GM21723 (cell line): ENCODE results near the gene PRR7.

Source experiments
- ATAC-seq: cut with Tn5 transposase; IDR thresholded peaks from one replicate; pipeline ENCODE4 v1.9.1; 2021; ENCODE audit warnings: mild to moderate bottlenecking, moderate library complexity; ENCODE audit not compliant: unreplicated experiment

The PRR7 gene

DNA sequence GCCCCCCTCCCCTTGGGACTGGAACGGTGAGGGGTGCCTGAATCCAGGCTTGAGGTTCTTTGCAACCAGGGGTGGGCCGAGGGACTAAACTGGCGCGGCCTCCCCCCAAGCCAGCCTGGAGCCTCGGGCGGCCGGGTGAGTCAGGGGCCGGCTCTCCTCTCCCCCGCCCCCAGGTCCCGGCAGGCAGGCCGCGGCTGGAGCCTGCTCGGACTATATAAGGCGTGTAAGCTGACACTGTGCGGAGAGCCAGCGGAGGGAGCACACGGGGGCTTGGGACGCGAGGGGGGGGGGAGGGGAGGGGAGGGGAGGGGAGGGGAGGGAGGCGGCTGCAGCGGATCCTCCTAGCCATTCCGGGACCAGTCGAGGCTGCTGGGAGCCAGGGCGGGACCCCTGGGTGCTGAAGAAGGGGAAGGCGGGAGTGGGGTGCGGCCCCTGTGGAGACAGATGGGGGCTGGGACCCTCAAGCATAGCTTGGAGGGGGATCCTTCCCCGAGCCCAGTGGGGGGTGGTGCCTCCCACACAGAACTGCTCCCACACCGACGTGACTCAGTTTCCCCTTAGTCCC lies 50.2 kb downstream of the PRR7 start:
- ATAC-seq = no peak

DNA sequence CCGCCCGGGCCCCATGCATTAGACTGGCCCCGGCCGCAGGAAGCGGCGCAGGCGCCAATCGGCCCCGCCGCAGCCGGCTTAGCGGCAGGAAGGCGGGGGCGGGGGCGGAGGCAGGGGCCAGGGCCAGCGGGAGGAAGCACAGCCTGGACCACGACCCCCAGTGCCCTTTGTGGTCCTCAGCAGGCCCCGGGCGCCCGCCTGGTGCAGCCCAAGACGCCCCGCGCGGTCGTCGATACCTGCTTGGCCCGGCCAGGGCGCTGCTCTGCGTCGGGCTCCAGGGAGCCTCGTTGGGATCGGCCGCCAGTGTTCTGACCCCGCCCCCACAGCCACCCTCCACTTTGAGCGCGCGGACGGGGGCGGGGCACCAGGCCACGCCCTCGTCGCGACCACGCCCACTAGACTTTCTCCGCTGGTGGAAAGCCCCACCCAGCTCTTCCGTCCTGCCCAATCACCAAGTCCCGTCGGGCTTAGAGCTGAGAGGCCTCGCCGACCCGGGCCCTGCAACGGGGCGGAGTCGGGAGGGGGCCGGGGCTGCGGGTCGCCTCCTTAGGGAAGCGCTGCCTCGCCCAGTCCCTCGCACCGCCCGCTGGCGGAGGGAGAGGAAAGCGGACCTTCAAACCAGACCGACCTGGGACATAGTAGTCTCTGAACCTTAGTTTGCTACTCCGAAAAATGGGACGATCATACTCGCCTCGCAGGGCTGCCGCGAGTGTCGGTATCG lies 50.8 kb downstream of the PRR7 start, which contains the start of gene PDLIM7:
TSS of gene PDLIM7 (minus strand) at position 313 of the 721 bp plus-strand sequence. CDS start 1,092 bp downstream, outside the sequence.
- ATAC-seq = peak; percentile 73

DNA sequence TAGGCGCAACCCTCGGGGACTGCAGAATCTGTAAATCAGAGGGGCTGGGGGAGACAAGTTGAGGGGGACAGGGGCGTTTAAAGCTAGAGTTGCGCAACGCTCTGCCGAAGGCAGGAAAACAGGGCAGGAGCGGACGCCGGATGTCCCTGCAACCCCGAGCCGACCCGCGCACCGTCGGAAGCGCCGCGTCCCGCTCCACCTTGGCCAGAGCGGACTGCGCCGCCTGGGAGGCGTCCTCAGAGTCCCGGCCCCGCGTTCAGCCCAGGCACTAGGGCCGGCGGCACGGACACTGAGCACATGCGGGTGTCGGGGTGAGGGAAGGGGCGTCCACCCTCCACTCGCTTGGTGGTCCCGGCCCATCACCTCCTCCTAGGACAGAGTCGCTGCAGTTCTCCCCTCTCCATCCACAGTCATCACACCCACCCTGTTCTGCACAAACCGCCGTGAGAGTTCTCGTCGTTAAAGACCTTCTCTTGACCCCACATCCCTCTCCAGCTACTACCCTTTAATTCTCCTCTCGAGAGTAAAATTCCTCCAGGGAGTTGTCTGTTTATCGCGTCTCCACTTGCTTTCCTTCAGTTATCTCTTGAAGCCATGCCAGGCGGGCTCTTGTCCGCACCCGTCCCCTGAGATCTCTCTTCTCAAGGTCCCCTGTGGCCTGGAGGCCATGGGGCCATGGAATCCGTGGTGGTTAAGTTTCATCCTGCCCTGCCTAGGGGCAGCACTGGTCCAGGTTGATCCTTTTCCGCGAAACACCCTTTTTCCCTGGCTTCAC lies 51.6 kb downstream of the PRR7 start:
- peak; percentile 6 for ATAC-seq

DNA sequence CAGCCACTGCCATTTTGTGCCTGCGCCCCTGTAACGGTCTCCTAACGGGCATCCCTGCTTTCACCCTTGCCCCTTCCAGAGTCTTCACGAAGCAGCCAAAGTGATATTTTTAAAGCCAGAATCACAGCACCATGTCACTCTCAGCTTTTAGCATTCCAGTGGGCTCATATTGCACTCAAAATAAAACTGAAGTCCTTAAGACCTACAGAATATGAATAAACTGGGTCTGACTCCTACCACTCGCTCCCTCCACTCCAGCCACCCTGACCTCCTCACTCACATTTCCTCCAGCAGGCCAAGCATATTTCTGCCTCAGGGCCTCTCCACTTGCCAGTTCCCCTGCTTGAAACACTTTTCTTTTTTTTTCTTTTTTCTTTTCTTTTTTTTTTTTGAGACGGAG lies 53.2 kb downstream of the PRR7 start:
- no peak for ATAC-seq

DNA sequence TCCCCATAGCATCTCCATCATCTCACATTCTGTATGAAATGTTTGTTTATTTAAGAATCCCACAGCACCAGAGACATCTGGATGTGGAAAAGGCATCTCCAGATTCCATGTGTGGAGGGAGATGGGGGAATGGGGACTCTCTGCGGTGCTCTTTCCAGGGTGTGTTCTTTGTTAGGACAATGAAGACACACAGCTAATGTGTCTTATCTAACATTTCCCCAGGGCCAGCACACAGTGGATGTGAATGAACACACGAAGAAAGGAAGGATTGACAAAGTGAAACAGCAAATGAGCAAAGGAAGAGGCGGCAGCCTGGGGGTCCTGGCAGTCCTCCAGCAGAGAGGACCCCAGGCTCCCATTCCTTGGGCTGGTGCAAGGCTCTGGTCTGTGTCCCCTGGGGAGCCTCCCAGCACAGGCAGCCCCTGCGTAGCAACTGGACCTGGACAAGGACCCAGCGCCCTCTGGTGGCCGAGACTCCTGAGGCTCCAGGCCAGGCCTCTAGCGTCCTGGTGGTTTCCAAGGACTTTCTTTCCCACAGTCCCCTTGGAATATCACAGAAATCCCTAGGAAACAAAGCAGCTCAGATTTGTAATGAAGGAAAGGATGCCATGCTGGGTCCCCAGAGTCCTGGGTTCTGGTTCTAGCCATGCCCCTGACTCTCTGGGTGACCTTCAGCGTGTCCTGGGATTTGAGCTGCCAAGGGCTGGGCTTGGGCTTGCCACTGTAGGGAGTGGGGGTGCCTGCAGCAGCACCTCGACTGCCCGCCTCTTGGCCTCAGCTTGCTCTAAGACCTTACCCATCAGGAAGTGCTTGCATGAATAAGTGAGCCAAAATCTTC lies 54.3 kb downstream of the PRR7 start:
- no peak for ATAC-seq

DNA sequence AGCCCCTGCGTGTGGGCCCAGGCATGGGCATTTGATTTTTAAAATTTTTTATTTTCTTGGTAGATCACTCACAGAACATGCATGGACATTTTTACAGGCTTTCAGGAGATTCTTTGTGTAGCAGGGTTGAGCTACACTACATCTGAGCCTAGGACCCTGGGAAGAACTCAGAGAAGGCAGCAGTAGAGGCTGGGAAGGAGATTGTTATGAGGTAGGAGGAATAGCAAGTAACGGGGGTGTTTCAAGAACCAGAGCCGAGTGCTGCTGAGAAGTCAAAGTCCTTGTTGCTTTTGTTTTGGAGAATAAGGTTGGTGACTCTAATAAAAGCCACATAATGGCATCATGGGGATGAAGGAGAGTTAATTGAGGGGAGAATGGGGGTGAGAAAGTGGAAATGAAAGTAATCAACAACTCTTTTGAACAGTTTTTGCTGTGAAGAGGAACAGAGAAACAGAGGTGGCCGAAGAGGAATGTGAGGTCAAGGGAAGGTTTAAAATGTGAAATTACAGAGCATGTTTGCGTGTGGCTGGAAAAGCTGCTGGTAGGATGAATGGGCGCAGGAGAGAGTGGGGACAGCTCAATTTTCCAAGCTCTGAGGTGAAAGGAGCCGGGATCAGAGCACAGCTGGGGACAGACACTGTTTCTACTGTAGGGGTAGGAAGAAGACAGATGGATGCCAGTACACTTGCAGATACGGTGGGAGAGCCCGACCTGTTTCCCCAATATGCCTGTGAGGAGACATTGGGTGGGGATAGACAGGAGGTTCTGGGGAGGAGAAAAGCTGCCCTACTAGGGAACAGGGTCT lies 55.5 kb downstream of the PRR7 start:
- ATAC-seq = no peak

DNA sequence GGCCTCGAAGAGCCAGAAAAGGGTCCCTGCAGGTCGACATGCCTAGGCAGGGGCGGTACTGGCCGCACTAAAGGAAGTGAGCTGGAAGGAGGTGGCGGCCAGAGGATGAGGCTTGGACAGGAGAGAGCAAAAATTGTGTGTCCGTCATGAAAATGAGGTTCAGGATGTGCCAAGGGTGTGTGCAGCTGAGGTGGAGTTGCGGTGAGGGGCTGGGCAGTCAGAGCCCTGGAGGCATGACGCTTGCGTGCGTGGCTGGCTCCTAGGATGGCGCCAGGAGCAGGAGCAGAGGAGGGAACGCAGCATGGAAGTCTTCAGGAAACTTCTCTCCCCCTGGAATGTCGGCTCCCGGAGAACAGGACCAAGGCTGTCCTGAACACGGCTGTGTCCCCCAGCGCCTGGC lies 56.3 kb downstream of the PRR7 start:
- ATAC-seq = no peak

DNA sequence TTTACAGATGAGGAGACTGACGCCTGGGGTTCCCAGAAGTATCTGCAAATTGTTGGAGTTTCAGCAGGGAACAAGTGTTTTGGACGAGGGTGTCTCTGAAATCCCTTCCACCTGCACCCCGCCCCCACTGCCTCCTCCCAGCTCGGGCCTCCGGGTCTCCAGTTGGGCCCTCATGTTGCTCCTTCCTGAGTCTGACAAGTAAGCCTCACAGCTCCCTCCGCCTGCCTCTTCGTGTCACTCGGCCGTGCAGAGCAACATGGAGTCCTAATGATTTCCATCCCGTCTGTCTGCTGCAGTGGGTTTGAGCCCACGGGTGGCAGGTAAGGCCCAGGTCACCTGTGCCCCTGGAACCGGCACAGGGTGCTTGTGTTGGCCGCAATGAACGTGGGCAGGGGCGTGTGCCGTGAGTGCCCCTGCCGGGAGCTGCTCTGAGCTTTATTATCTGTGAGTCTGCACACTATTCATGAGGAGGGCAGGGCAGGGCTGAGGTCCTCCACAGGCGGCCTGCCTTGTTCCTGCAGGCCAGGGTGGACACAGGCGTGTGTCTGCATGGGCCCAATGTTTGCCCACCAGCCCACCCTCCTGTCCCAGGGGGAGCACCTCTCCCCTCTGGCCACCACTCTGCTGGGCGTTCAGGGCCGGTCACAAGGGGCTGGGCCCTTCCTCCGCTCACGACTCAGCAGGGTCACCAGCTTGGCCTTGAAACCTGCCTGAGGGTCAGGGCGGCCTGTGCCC lies 56.9 kb downstream of the PRR7 start:
- no peak for ATAC-seq

DNA sequence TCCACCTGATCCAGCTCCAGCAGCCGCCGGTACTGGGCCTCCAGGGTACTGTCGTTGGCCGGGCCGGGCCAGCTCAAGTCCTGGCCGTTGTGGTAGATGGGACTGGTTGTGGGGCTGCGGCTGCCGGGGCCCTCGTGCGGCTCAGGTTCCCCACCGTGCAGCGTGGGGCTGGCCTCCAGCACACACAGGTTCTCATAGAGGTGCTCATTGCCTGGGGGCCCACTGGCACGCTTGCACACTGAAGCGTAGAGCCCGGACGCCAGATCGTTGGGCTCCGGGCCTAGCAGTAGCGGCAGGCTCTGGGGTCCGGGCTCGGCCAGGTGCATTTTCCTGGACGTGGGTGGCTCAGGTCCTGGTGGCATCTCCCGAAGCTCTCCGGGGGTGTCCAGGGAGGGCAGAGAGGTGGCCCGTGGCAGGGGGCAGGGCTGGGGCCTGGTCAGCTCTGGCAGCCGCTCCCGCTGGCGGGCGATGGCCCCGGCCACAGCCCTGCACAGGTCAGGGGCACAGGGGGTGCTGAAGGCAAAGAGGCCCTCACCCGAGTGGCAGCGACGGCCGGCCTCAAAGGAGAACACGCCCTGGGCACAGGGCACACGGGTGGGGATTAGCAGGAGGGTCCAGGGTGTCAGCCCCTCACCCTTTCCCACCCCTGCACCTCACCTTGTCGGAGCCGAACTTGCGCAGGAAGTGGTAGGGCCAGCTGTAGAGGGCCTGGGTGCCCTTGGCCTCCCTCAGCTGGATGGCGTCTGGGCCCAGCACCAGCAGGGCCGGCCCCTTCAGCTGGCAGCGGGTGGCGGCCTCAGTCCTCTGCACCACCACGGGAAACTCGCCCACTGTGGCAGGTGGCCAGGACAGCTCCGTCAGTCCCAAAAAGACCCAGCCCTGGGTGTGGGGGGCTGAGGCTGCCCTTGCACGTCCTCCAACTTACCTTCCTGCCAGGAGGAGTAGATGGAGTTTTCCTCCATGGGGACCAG lies 57.8 kb downstream of the PRR7 start:
- no peak for ATAC-seq

DNA sequence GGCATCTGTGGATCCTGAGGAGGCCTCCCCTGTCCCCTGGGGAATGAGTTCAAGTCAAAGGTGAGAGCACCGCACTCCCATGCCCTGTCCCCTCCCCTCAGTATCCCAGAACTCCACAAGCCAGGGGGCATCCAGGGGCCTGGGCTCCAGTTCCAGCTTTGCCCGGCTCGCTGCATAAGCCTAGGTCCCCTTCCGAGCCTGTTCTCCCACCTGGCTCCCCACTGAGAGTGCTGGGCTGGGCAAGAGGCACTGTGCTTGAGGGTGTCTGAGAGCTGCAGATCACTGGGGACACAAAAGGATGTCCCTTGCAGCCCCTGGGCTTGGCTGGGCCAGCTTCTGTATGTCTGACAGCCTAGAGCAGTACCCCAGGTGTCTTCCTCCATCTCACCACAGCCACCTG lies 58.5 kb downstream of the PRR7 start:
- no peak for ATAC-seq
